Measurements from ENCODE around the gene MYOM1.

DNA sequence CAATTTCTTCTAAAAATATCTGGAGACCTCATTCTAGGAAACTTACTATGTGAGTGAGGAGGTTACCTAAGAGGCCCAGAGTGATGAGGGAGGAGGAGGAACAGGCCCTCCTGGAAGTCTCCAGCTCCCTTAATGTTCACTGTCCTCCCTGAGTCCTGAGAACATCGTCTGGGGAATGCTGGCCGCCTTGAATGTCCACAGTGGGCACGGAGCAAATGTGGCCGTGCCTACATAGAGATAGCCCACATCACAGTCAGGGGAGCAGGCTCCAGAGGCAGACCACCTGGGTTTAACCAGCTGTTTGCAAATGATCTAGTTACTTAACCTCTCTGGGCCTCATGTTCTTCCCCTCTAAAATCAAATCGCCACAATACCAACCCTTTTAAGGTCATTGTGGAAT lies 123.8 kb downstream of the MYOM1 start:
- TF ChIP-seq, protein P1, sequence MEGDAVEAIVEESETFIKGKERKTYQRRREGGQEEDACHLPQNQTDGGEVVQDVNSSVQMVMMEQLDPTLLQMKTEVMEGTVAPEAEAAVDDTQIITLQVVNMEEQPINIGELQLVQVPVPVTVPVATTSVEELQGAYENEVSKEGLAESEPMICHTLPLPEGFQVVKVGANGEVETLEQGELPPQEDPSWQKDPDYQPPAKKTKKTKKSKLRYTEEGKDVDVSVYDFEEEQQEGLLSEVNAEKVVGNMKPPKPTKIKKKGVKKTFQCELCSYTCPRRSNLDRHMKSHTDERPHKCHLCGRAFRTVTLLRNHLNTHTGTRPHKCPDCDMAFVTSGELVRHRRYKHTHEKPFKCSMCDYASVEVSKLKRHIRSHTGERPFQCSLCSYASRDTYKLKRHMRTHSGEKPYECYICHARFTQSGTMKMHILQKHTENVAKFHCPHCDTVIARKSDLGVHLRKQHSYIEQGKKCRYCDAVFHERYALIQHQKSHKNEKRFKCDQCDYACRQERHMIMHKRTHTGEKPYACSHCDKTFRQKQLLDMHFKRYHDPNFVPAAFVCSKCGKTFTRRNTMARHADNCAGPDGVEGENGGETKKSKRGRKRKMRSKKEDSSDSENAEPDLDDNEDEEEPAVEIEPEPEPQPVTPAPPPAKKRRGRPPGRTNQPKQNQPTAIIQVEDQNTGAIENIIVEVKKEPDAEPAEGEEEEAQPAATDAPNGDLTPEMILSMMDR (conservative IDR thresholded peaks at IDR 0.05 in 1 of 2, IDR thresholded peaks at IDR 0.05 in 1 of 2; ENCODE audit: extremely low read depth in 1 of 2, insufficient read depth in 1 of 2, low read depth in 1 of 2, low read length in 2 of 2), result no peak
- no peak for TF ChIP-seq EZH2 (IDR thresholded peaks at IDR 0.05; ENCODE audit: borderline replicate concordance, low read length)

Measured in mammary epithelial cell (primary cell).